ENCODE measurements around the gene TMEM14C.

TMEM14C gene

GRCh38 chr6:10722820-10723566 is at the start of gene TMEM14C:
Gene TMEM14C, plus strand, starts transcription at chr6:10723070. Its CDS starts 1,544 bp downstream, at chr6:10724614.
- peak; percentile 64 for DNase-seq (ENCODE audit: low read depth, low spot score)

GRCh38 chr6:10676403-10676802 is 46.5 kb upstream of the TMEM14C start:
- no peak for DNase-seq (ENCODE audit: low read depth, low spot score)

GRCh38 chr6:10678456-10678855 is 44.4 kb upstream of the TMEM14C start:
- no peak for DNase-seq (ENCODE audit: low read depth, low spot score)

- no peak for DNase-seq (ENCODE audit: low read depth, low spot score)
Observed at GRCh38 chr6:10681795-10682194, 41.1 kb upstream of the TMEM14C start.

GRCh38 chr6:10682355-10682988 is 40.4 kb upstream of the TMEM14C start:
- no peak for DNase-seq (ENCODE audit: low read depth, low spot score)

- DNase-seq (ENCODE audit: low read depth, low spot score), result no peak
Observed at GRCh38 chr6:10684618-10685017, 38.3 kb upstream of the TMEM14C start.

GRCh38 chr6:10685092-10685915 is 37.6 kb upstream of the TMEM14C start:
- DNase-seq (ENCODE audit: low read depth, low spot score), result no peak

- DNase-seq (ENCODE audit: low read depth, low spot score), result no peak
Observed at GRCh38 chr6:10686901-10687300, 36.0 kb upstream of the TMEM14C start.

GRCh38 chr6:10687582-10687981 is 35.3 kb upstream of the TMEM14C start:
- no peak for DNase-seq (ENCODE audit: low read depth, low spot score)

- no peak for DNase-seq (ENCODE audit: low read depth, low spot score)
Observed at GRCh38 chr6:10690651-10691445, 32.0 kb upstream of the TMEM14C start.

GRCh38 chr6:10692965-10693538 is 29.8 kb upstream of the TMEM14C start:
- DNase-seq (ENCODE audit: low read depth, low spot score), result no peak

GRCh38 chr6:10694302-10695085 is 28.4 kb upstream of the TMEM14C start, which contains the start of the genes C6orf52 and PAK1IP1:
Gene C6orf52, minus strand, starts transcription at chr6:10694616. Its CDS starts 7,066 bp downstream, at chr6:10687550.
Gene PAK1IP1, plus strand, starts transcription at chr6:10694972. Its CDS starts 14 bp downstream, at chr6:10694986.
- peak; percentile 87 for DNase-seq (ENCODE audit: low read depth, low spot score)

GRCh38 chr6:10695086-10695657 is 27.7 kb upstream of the TMEM14C start:
- no peak for DNase-seq (ENCODE audit: low read depth, low spot score)

GRCh38 chr6:10696655-10697054 is 26.2 kb upstream of the TMEM14C start:
- no peak for DNase-seq (ENCODE audit: low read depth, low spot score)

GRCh38 chr6:10713962-10714361 is 8.9 kb upstream of the TMEM14C start:
- no peak for DNase-seq (ENCODE audit: low read depth, low spot score)

- DNase-seq (ENCODE audit: low read depth, low spot score), result no peak
Observed at GRCh38 chr6:10719296-10719963, 3.4 kb upstream of the TMEM14C start.

- no peak for DNase-seq (ENCODE audit: low read depth, low spot score)
Observed at GRCh38 chr6:10719964-10720264, 3.0 kb upstream of the TMEM14C start.

GRCh38 chr6:10720265-10720959 is 2.5 kb upstream of the TMEM14C start:
- DNase-seq (ENCODE audit: low read depth, low spot score), result no peak
